Type B pancreatic cell (in vitro differentiated cells): ENCODE measurements around the gene AHCYL2. TPM values are rescaled to one million over a fixed set of nuclear protein-coding genes. Genes with fewer than 3 reads are reported as not detected.

Experiments
- DNase-seq: peaks from one replicate; pipeline ENCODE4 v3.0.0; 2021; ENCODE audit warnings: mixed read lengths; ENCODE audit not compliant: unreplicated experiment; ENCODE audit errors: extremely low spot score
- H3K27ac Mint-ChIP-seq: 2 replicates; pipeline ENCODE4 v1.8.0; 2021; ENCODE audit warnings: mild to moderate bottlenecking, mixed read lengths
- H3K27me3 Mint-ChIP-seq: 2 replicates; pipeline ENCODE4 v1.8.0; 2021; ENCODE audit warnings: mixed read lengths
- H3K36me3 Mint-ChIP-seq: 2 replicates; pipeline ENCODE4 v1.8.0; 2021; ENCODE audit warnings: mixed read lengths
- H3K4me1 Mint-ChIP-seq: one replicate; pipeline ENCODE4 v1.8.0; 2021; ENCODE audit warnings: mixed read lengths; ENCODE audit not compliant: unreplicated experiment
- H3K4me3 Mint-ChIP-seq: 2 replicates; pipeline ENCODE4 v1.8.0; 2021; ENCODE audit warnings: mild to moderate bottlenecking, mixed read lengths
- H3K9me3 Mint-ChIP-seq: 2 replicates; pipeline ENCODE4 v1.8.0; 2021; ENCODE audit warnings: mixed read lengths
- total RNA-seq: library from RNA; stranded (reverse); gene quantifications from 2 replicates; pipeline ENCODE4 v1.2.1, GENCODE V29; 2021; ENCODE audit warnings: low replicate concordance
- TF ChIP-seq, protein P1 (sequence below): fragments of 200-600 bp; sonication (generic); conservative IDR thresholded peaks from 2 replicates; pipeline ENCODE4 v1.5.0; 2021; ENCODE audit warnings: antibody characterized with exemption, mild to moderate bottlenecking

The AHCYL2 gene
- total RNA-seq, 1 donor from 2014 or later = 27.8 TPM

DNA sequence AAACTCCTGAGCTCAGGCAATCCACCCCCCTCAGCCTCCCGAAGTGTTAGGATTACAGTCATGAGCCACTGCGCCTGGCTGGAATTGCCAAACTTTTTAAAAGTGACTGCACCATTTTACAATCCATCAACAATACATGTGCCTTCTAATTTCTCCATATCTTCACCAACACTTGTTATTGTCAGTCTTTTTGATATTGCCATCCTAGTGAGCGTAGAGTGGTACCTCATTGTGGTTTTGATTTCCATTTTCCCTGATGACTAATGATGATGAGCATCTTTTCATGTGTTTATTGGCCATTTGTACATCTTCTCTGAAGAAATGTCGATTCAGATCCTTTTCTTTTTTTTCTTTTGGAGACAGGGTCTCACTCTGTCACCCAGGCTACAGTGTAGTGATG, 187.7 kb downstream of the AHCYL2 start:
- no peak overlapping the region for H3K4me3 Mint-ChIP-seq
- no peaks in the 10 kb centered on the region for H3K9me3 Mint-ChIP-seq
- H3K4me1 Mint-ChIP-seq = no peaks in the 10 kb centered on the region
- no peak overlapping the region for H3K27ac Mint-ChIP-seq
- no peaks in the 10 kb centered on the region for H3K27me3 Mint-ChIP-seq
- DNase-seq = no peak
- TF ChIP-seq, protein P1, sequence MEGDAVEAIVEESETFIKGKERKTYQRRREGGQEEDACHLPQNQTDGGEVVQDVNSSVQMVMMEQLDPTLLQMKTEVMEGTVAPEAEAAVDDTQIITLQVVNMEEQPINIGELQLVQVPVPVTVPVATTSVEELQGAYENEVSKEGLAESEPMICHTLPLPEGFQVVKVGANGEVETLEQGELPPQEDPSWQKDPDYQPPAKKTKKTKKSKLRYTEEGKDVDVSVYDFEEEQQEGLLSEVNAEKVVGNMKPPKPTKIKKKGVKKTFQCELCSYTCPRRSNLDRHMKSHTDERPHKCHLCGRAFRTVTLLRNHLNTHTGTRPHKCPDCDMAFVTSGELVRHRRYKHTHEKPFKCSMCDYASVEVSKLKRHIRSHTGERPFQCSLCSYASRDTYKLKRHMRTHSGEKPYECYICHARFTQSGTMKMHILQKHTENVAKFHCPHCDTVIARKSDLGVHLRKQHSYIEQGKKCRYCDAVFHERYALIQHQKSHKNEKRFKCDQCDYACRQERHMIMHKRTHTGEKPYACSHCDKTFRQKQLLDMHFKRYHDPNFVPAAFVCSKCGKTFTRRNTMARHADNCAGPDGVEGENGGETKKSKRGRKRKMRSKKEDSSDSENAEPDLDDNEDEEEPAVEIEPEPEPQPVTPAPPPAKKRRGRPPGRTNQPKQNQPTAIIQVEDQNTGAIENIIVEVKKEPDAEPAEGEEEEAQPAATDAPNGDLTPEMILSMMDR = no peak
- H3K36me3 Mint-ChIP-seq = peaks cover 28% of the 10 kb centered on the region

DNA sequence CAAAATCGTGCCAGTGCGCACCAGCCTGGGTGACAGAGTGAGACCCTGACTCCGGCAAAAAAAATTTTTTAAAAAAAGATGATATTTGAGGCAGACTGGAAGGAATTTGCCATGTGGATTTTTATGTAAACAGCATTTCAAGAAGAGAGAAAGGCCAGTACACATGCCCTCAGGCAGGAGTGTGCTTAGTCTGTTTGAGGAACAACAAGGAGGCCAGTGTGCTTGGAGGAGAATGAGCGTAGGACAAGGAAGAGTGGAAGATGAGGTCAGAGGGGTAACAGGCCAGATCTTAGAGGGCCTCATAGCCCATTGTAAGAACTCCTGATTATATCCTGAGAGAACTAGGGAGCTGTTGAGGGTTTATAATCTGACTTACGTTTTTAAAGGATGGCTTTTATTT, 192.2 kb downstream of the AHCYL2 start:
- Mint-ChIP-seq H3K9me3 (no peaks in the 10 kb centered on the region), H3K27ac (no peak overlapping the region), H3K4me1 (no peaks in the 10 kb centered on the region), H3K4me3 (no peak overlapping the region), H3K27me3 (no peaks in the 10 kb centered on the region), H3K36me3 (peaks cover 21% of the 10 kb centered on the region)
- TF ChIP-seq, protein P1 = no peak
- no peak for DNase-seq

DNA sequence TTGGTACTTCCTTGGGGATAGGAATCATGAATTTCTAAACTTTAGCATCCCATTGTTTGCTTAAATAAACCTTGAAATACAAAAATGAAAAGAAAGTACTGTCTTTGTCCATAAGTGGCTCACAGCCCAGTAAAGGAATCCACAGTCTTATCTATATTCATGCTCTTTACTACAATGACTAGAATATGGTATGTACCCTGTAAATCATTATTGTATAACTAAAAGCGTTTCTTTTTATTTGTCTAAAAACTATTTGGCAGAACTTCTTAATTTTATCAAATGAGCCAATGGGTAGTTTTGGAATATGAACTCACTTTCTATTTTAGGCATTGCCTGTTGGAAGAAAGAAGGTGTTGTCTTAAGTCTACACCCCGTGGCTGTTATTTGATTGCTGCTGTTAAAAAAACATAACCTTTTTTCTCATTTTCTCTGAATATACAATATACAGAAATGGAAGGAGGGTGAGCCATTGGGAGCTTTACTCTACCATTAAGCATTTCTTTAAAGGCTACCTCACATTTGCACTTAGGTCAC, 197.0 kb downstream of the AHCYL2 start:
- Mint-ChIP-seq H3K4me1 (peaks cover 7% of the 10 kb centered on the region), H3K36me3 (peaks cover 20% of the 10 kb centered on the region), H3K27ac (no peak overlapping the region), H3K9me3 (peaks cover 4% of the 10 kb centered on the region), H3K27me3 (no peaks in the 10 kb centered on the region), H3K4me3 (no peak overlapping the region)
- DNase-seq = no peak
- TF ChIP-seq, protein P1 = no peak

DNA sequence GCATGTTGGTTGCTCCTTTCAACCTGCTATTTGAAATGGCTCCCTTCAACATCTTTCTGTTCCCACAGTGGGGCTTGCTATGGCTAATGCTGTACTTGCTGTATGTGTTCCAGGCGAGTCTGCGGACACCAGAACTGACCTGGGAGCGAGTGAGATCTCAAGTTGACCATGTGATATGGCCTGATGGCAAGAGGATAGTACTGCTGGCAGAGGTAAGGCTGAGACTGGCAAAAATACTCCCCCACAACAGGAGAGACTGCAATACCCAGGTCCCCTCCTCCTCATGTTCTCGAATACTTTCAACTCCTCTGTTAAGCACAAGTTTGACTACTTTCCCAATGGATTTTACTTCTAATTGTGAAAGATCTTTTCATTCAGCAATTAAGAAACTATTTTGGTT, 197.9 kb downstream of the AHCYL2 start:
- Mint-ChIP-seq H3K36me3 (peaks cover 23% of the 10 kb centered on the region), H3K4me1 (peaks cover 11% of the 10 kb centered on the region)
- TF ChIP-seq, protein P1 = no peak

DNA sequence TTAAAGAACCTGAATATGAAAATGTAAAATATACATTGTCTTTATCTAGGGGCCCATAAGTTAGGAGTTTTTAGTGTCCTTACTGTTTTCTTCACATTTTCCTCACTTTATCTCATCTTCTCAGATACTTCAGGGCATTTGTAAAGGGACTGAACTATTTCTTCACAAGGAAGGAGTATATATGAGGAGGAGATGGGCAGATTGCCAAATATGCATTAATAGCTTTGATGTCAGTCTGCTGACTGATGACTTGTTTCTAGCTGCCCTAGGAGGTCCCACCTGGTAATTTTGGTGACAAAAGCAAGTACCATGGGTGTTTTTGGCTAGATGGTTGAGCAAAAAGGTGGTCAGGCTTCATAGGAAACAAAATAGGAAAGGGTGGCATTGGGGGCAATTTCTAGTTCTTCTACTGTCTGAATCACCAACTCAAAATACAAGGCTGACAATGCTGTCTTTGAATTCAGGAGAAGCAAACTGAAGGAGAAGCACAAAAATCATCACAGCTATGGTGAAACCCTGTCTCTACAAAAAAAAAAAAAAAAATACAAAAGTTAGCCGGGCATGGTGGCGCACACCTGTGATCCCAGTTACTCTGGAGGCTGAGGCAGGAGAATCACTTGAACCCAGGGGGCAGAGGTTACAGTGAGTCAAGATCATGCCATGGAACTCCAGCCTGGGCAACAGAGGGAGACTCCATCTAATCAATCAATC, 199.0 kb downstream of the AHCYL2 start:
- no peak overlapping the region for H3K27ac Mint-ChIP-seq
- no peaks in the 10 kb centered on the region for H3K27me3 Mint-ChIP-seq
- no peak overlapping the region for H3K4me3 Mint-ChIP-seq
- peaks cover 26% of the 10 kb centered on the region for H3K36me3 Mint-ChIP-seq
- H3K9me3 Mint-ChIP-seq = peaks cover 4% of the 10 kb centered on the region
- peaks cover 11% of the 10 kb centered on the region for H3K4me1 Mint-ChIP-seq
- TF ChIP-seq, protein P1 = no peak
- no peak for DNase-seq

More for the DNA sequence above, 197.9 kb downstream of the AHCYL2 start:
- H3K9me3 Mint-ChIP-seq = peaks cover 4% of the 10 kb centered on the region
- no peak for DNase-seq
- no peaks in the 10 kb centered on the region for H3K27me3 Mint-ChIP-seq
- H3K27ac Mint-ChIP-seq = no peak overlapping the region
- H3K4me3 Mint-ChIP-seq = no peak overlapping the region
